ENCODE measurements around the gene FKBP5. TPM values are rescaled to one million over a fixed set of nuclear protein-coding genes. Genes with fewer than 3 reads are reported as not detected.

Gene FKBP5
- total RNA-seq, 1 donor from 2014 or later = 128 TPM

DNA sequence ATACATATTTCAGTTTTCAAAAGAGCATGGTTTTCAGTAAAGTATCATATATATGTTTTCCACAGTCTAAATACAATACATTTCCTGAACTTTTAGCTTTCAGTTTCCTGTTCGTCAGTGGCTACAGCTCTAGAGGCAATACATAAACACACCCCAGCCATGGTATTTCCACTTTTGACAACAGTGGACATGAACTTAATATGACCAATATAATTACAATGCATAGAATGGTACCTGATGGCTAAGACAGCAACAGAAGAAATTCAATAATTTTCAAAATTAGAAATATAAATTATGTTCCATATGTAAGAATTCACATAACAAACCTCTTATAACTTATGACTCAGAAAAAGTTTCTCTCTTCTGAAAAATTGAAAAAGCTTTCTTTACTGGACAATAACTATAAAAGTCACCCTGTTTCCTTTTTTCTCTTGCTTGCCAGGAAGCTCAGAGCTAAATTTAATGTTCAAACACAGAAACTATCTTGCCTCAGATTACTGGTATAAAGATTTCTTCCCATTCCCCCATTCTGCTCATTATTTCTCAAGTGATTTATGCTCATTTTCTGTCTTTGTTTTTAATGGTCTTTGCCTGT is 19.2 kb downstream of the FKBP5 start:
- no peaks in the 10 kb centered on the region for H3K9me3 ChIP-seq
- H3K27me3 ChIP-seq (ENCODE audit: low read depth) = no peaks in the 10 kb centered on the region
- ATAC-seq (peak in 1 of 2 donors; percentile 56), DNase-seq (no peak)
- H3K36me3 ChIP-seq = peaks cover 30% of the 10 kb centered on the region
- H3K4me3 ChIP-seq = no peak overlapping the region
- intact Hi-C loops (cut with DNase I) = no loop called here
- H3K4me1 ChIP-seq = peaks cover 81% of the 10 kb centered on the region
- no peak overlapping the region for H3K27ac ChIP-seq
- TF ChIP-seq, protein P1, sequence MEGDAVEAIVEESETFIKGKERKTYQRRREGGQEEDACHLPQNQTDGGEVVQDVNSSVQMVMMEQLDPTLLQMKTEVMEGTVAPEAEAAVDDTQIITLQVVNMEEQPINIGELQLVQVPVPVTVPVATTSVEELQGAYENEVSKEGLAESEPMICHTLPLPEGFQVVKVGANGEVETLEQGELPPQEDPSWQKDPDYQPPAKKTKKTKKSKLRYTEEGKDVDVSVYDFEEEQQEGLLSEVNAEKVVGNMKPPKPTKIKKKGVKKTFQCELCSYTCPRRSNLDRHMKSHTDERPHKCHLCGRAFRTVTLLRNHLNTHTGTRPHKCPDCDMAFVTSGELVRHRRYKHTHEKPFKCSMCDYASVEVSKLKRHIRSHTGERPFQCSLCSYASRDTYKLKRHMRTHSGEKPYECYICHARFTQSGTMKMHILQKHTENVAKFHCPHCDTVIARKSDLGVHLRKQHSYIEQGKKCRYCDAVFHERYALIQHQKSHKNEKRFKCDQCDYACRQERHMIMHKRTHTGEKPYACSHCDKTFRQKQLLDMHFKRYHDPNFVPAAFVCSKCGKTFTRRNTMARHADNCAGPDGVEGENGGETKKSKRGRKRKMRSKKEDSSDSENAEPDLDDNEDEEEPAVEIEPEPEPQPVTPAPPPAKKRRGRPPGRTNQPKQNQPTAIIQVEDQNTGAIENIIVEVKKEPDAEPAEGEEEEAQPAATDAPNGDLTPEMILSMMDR (IDR thresholded peaks at IDR 0.05) = no peak

DNA sequence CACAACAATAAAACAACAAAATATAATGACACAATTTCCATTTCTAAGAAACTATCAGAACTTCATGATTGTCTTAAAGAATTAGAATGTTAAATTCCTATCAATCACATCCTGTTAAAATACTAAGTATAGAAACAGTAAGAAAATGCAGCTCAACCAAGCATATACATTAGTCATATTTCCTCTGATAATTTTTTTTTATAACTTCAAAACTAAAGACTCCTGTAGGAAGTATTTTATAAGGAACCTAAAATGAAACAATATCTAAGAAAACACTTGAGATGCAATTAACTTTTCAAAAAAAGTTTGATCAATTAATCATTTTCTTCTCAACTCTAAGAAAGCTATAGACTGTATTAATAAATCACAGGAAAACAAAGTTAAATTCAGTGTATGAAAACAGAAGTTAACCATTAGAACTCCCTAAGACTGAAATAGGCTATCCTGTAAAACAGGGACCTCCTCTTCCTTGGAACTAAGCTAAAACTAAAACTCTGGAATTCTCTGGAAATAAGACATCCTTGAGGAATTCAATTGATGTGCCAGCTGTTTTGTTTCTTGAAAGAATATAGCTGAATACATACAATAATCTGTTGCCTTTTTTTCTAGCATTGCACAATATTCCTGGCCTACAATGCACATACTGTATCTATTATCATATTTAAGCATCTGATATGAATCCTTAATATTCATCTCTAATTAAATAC is 19.8 kb downstream of the FKBP5 start:
- H3K9me3 ChIP-seq = no peaks in the 10 kb centered on the region
- no peak for DNase-seq
- no peak overlapping the region for H3K4me3 ChIP-seq
- H3K27ac ChIP-seq = no peak overlapping the region
- TF ChIP-seq, protein P1 (IDR thresholded peaks at IDR 0.05) = no peak
- intact Hi-C loops (cut with DNase I) = no loop called here
- no peak for ATAC-seq
- peaks cover 30% of the 10 kb centered on the region for H3K36me3 ChIP-seq
- H3K4me1 ChIP-seq = peaks cover 81% of the 10 kb centered on the region
- no peaks in the 10 kb centered on the region for H3K27me3 ChIP-seq (ENCODE audit: low read depth)

DNA sequence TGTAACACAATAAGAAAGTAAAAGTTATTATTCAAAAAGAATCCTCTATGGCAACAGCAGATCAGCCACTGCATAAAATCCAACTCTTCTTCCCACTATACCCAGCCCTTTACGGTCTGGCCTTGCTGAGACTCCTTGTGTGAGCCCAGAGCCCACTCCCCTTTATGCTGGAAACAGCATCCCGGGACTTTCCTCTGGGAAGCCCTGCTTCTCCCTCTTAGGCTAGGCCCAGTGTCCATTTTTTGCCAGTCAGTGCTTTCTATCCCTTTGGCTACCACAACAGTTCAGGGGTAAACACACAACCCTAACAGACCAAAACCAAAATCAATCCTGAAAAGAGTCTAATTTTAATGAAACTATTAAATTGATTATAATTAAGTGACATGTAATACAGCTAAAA is 20.6 kb downstream of the FKBP5 start:
- intact Hi-C loops (cut with DNase I) = no loop called here
- H3K4me1 ChIP-seq = peaks cover 81% of the 10 kb centered on the region
- ATAC-seq = peak in 1 of 2 donors; percentile 23
- no peak overlapping the region for H3K27ac ChIP-seq
- peaks cover 28% of the 10 kb centered on the region for H3K36me3 ChIP-seq
- H3K27me3 ChIP-seq (ENCODE audit: low read depth) = no peaks in the 10 kb centered on the region
- no peak overlapping the region for H3K4me3 ChIP-seq
- no peaks in the 10 kb centered on the region for H3K9me3 ChIP-seq
- DNase-seq = no peak
- TF ChIP-seq, protein P1 (IDR thresholded peaks at IDR 0.05) = no peak

DNA sequence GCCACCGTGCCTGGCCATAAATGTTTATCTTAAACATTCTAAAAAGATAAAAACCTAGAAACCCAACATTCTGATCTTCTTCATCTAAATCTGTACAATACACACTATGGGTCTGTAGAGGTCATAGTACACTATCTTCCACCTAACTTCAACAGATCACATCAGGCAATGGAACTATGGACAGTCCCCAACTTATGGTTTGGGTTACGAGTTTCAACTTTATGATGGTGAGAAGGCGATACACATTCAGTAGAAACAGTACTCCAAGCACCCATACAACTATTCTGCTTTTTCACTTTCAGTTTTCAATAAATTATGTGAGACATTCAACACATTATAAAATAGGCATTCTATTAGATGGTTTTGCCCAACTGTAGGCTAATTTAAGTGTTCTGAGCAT is 23.1 kb downstream of the FKBP5 start:
- Histone ChIP-seq H3K4me3 (no peak overlapping the region), H3K27ac (no peak overlapping the region), H3K36me3 (peaks cover 25% of the 10 kb centered on the region), H3K27me3 (ENCODE audit: low read depth) (no peaks in the 10 kb centered on the region), H3K4me1 (peaks cover 73% of the 10 kb centered on the region), H3K9me3 (no peaks in the 10 kb centered on the region)
- intact Hi-C loops (cut with DNase I) = no loop called here
- no peak for ATAC-seq
- DNase-seq = no peak
- TF ChIP-seq, protein P1 (IDR thresholded peaks at IDR 0.05) = no peak

DNA sequence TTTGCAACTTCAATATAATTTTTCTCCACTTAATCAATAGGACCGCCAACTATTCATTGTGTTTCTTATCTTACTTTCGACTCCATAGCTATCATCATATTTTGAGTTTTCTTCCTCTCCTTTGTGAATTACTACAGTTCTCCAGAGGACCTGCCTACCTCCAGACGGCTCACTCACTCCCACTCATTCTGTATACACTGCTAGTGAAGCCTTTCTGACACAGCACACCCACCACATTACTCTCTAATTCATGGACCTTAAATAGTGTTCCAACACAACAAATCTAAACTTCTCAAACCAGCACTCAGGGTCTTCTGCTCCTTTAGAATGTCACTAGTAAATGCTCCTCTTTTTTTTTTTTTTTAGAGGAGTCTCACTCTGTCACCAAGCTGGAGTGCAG is 23.8 kb downstream of the FKBP5 start:
- intact Hi-C loops (cut with DNase I) = no loop called here
- TF ChIP-seq, protein P1 (IDR thresholded peaks at IDR 0.05) = no peak

More for the DNA sequence above, 23.8 kb downstream of the FKBP5 start:
- Histone ChIP-seq H3K27ac (no peak overlapping the region), H3K4me1 (peaks cover 70% of the 10 kb centered on the region), H3K9me3 (no peaks in the 10 kb centered on the region), H3K36me3 (peaks cover 21% of the 10 kb centered on the region), H3K27me3 (ENCODE audit: low read depth) (no peaks in the 10 kb centered on the region), H3K4me3 (no peak overlapping the region)
- ATAC-seq (no peak), DNase-seq (no peak)

All from lower lobe of right lung (tissue), 2 donors.